Adrenal gland (tissue), 12 donors: ENCODE measurements around the gene SLC7A10. TPM values are rescaled to one million over a fixed set of nuclear protein-coding genes. Genes with fewer than 3 reads are reported as not detected.
"Not testable (repeated sequence)": the region's sequence is repeated elsewhere in the genome, so short reads cannot be mapped to it uniquely, and the experiment has no call there.

Experiments used
- DNase-seq, 7 donors: peaks; one replicate each; pipeline ENCODE4 v3.0.0-alpha.2; 2019 to 2020
- H3K27ac ChIP-seq, 5 donors: fragments of 200-600 bp; sonication (generic) in 4 of 5; 1 replicate in 3 of 5; 2 replicates in 2 of 5; pipeline versions ENCODE4 v1.5.1 to v1.8.0; 2016 to 2020; ENCODE audit warnings: mild to moderate bottlenecking in 1 of 5
- H3K27me3 ChIP-seq: fragments of 200-600 bp; 2 replicates; pipeline ENCODE4 v1.8.0; 2021
- H3K36me3 ChIP-seq, 2 donors: fragments of 200-600 bp; replicated peaks in 1 of 2; 1 replicate in 1 of 2; 2 replicates in 1 of 2; pipeline versions ENCODE4 v1.5.1 to v1.8.0; 2018 to 2022
- H3K4me1 ChIP-seq, 2 donors: fragments of 200-600 bp; replicated peaks in 1 of 2; 1 replicate in 1 of 2; 2 replicates in 1 of 2; pipeline versions ENCODE4 v1.5.1 to v1.8.0; 2018 to 2021
- H3K4me3 ChIP-seq, 4 donors: fragments of 200-600 bp; sonication (generic) in 3 of 4; one replicate each; pipeline ENCODE4 v1.5.1; 2016 to 2018
- H3K9me3 ChIP-seq, 3 donors: fragments of 200-600 bp; sonication (generic) in 1 of 3; replicated peaks in 1 of 3; 1 replicate in 2 of 3; 2 replicates in 1 of 3; pipeline versions ENCODE4 v1.5.1 to v1.8.0; 2016 to 2021
- CTCF ChIP-seq, 6 experiments: fragments of 450-650 bp in 4 of 6; fragments of 200-600 bp in 2 of 6; sonication (generic) in 1 of 6; IDR thresholded peaks; 1 replicate in 5 of 6; 2 replicates in 1 of 6; pipeline versions ENCODE4 v1.5.1 to v1.8.0; 2016 to 2021; ENCODE audit warnings: antibody characterized with exemption in 6 of 6, mild to moderate bottlenecking in 2 of 6, moderate library complexity in 1 of 6
- POLR2A ChIP-seq, 2 donors: fragments of 450-650 bp; IDR thresholded peaks; one replicate each; pipeline ENCODE4 v1.6.1; 2017; ENCODE audit warnings: antibody characterized with exemption in 2 of 2, mild to moderate bottlenecking in 2 of 2, moderate library complexity in 1 of 2
- WGBS, 4 donors: extraction: QIAGEN DNeasy Blood & Tissue Kit in 2 of 4; methylation state at CpG; one replicate each; pipeline versions ENCODE4 v1.1.5 to v1.1.7; 2013 to 2017; 5-methylcytosine and 5-hydroxymethylcytosine counted together
- intact Hi-C, 2 donors: fragments of 100-400 bp; cut with DNase I; formaldehyde crosslinking; loops; one replicate each; pipeline versions ENCODE4 v1.14.1 to v1.15.0; 2022 to 2023
- polyA plus RNA-seq, 3 donors: library from polyadenylated mRNA; stranded (reverse); fragments of 200-250 nt in 2 of 3; fragments of 350-450 nt in 1 of 3; fragmentation: Illumina TruSeq in 1 of 3; extraction: RNeasy Lipid Tissue Mini Kit (QIAGEN cat#74804) in 1 of 3; gene quantifications; one replicate each; pipeline ENCODE4 v1.2.3, GENCODE V29; 2013 to 2014
- total RNA-seq, 9 donors: library from RNA; depleted of rRNA in 4 of 9; stranded (reverse); fragments of >200 nt in 4 of 9; fragments of 120-200 nt in 1 of 9; fragmentation: NEBNext Ultra II Directional in 1 of 9; extraction: Animal tissue kit (Norgen Biotek cat#: 25700) in 1 of 9; gene quantifications; one replicate each; pipeline versions ENCODE4 v1.1.0 to v1.2.4, GENCODE V29; 2013 to 2023
- donor health status: healthy with polysubstance abuse.
- donor health status: Bipolar disorder and iron deficiency.
- donor health status: DM: yes; HTN: yes; CAD: no.
- donor health status: DM: no; HTN: no; CAD: no.
- donor health status: DM: no; HTN: no; CAD: no.
- donor health status: DM: yes; HTN: yes; CAD: no.

The SLC7A10 gene
- total and polyA plus RNA-seq, 12 donors, result 0.14 to 9.3 (median 0.45) TPM; not detected in 4

- Histone ChIP-seq H3K4me1 (peaks cover 5 to 9% of the 10 kb centered on the region in 2 donors), H3K27ac (no peak overlapping the region), H3K9me3 (no peaks in the 10 kb centered on the region), H3K36me3 (no peaks in the 10 kb centered on the region), H3K27me3 (no peaks in the 10 kb centered on the region), H3K4me3 (no peak overlapping the region)
- intact Hi-C loops, result no loop called here
- no peak for DNase-seq
- 90 to 96% (median 92%) methylated on average over 6 of the region's 6 CpGs for WGBS, 4 donors
- TF ChIP-seq CTCF (IDR thresholded peaks at IDR 0.05), result no peak
These were observed 53.7 kb downstream of the SLC7A10 start for GRCh38 chr19:33171916-33172359.

GRCh38 chr19:33171222-33171795 is 54.3 kb downstream of the SLC7A10 start:
- TF ChIP-seq POLR2A (IDR thresholded peaks at IDR 0.05), result no peak
- no peak for TF ChIP-seq CTCF (IDR thresholded peaks at IDR 0.05)

GRCh38 chr19:33168528-33168927 is 57.1 kb downstream of the SLC7A10 start:
- H3K4me3 ChIP-seq, result no peak overlapping the region
- intact Hi-C loops, result no loop called here
- no peaks in the 10 kb centered on the region for H3K9me3 ChIP-seq
- TF ChIP-seq POLR2A (IDR thresholded peaks at IDR 0.05) (no peak), CTCF (IDR thresholded peaks at IDR 0.05) (no peak)
- H3K36me3 ChIP-seq, result no peaks in the 10 kb centered on the region
- 84 to 93% (median 89%) methylated on average over 1 of the region's 1 CpG for WGBS, 4 donors
- no peaks in the 10 kb centered on the region for H3K27me3 ChIP-seq
- no peak for DNase-seq
- no peak overlapping the region for H3K27ac ChIP-seq
- H3K4me1 ChIP-seq, result no peaks in the 10 kb centered on the region

More at GRCh38 chr19:33171222-33171795, 54.3 kb downstream of the SLC7A10 start:
- Histone ChIP-seq H3K4me3 (no peak overlapping the region), H3K9me3 (no peaks in the 10 kb centered on the region), H3K4me1 (peaks cover 5 to 9% of the 10 kb centered on the region in 2 donors), H3K27ac (no peak overlapping the region), H3K27me3 (no peaks in the 10 kb centered on the region), H3K36me3 (no peaks in the 10 kb centered on the region)
- DNase-seq, result no peak
- intact Hi-C loops, result no loop called here
- 88 to 100% (median 91%) methylated on average over 1 of the region's 1 CpG for WGBS, 4 donors

- H3K4me3 ChIP-seq, result no peak overlapping the region
- intact Hi-C loops, result no loop called here
- WGBS, 4 donors, result 90 to 100% (median 94%) methylated on average over 1 of the region's 1 CpG
These were observed 58.2 kb downstream of the SLC7A10 start for GRCh38 chr19:33167438-33167837.

GRCh38 chr19:33166037-33166436 is 59.6 kb downstream of the SLC7A10 start:
- H3K27ac ChIP-seq, H3K27me3 ChIP-seq, H3K4me1 ChIP-seq, DNase-seq, H3K9me3 ChIP-seq, H3K4me3 ChIP-seq, intact Hi-C loops, H3K36me3 ChIP-seq: not testable (repeated sequence)
- WGBS, 4 donors, result 65 to 78% (median 76%) methylated on average over 6 of the region's 6 CpGs

More at GRCh38 chr19:33167438-33167837, 58.2 kb downstream of the SLC7A10 start:
- Histone ChIP-seq H3K4me1 (no peaks in the 10 kb centered on the region), H3K27me3 (no peaks in the 10 kb centered on the region), H3K27ac (no peak overlapping the region), H3K36me3 (no peaks in the 10 kb centered on the region), H3K9me3 (no peaks in the 10 kb centered on the region)
- no peak for DNase-seq
- TF ChIP-seq POLR2A (IDR thresholded peaks at IDR 0.05), result no peak
- no peak for TF ChIP-seq CTCF (IDR thresholded peaks at IDR 0.05)
